HCT116 (cell line): ENCODE measurements around the gene SECISBP2. TPM values are rescaled to one million over a fixed set of nuclear protein-coding genes. Genes with fewer than 3 reads are reported as not detected.

ENCODE experiments used
- ATAC-seq: fragments of 200-7000 bp; cut with Tn5 transposase; 2 replicates; pipeline ENCODE4 v1.9.1; 2020; ENCODE audit warnings: mild to moderate bottlenecking, moderate library complexity
- BruUV-seq: library from RNA; stranded (reverse); fragments of 400-500 nt; replicated peaks from 2 replicates; lab custom pipeline; 2021; lab: Mats Ljungman, UMichigan
- CTCF ChIA-PET: fragments of 300-600 bp; sonication (Branson Sonifier 250); formaldehyde crosslinking; loops from one replicate; lab custom pipeline; 2021; ENCODE audit warnings: antibody characterized with exemption; lab: Charles Lee
- POLR2A ChIA-PET: fragments of 300-600, 350-600 bp; sonication (Branson Sonifier 250); formaldehyde crosslinking; loops from one replicate; lab custom pipeline; 2021; ENCODE audit warnings: antibody characterized with exemption; lab: Charles Lee
- RAD21 ChIA-PET, 2 experiments: fragments of 300-600 bp; sonication (Branson Sonifier 250); formaldehyde crosslinking; loops; one replicate each; lab custom pipeline; 2023; ENCODE audit warnings: low total read pairs in 2 of 2; ENCODE audit not compliant: uncharacterized antibody in 2 of 2, unreplicated experiment in 2 of 2, low non-redundant PET in 1 of 2; lab: Charles Lee
- DNase-seq: peaks from one replicate; pipeline ENCODE4 v3.0.0-alpha.2; 2010; ENCODE audit warnings: low read depth, low spot score
- H2AFZ ChIP-seq: fragments of 200-600 bp; shearing (Covaris generic), sonication (generic); 2 replicates; pipeline ENCODE4 v1.6.1; 2017; ENCODE audit warnings: low read depth, mixed run types, mixed read lengths, antibody characterized with exemption, low read length; ENCODE audit not compliant: poor library complexity, severe bottlenecking
- H3K27ac ChIP-seq: 2 replicates; pipeline ENCODE4 v1.5.1; 2012; ENCODE audit warnings: low read depth, low read length
- H3K27me3 ChIP-seq: fragments of 200-600 bp; sonication (generic); 2 replicates; pipeline ENCODE4 v1.6.1; 2016; ENCODE audit warnings: mixed run types, low read length, mixed read lengths; ENCODE audit not compliant: insufficient read depth
- H3K36me3 ChIP-seq, 2 experiments: fragments of 200-500 bp in 1 of 2; fragments of 200-600 bp in 1 of 2; sonication (Bioruptor generic) in 1 of 2; sonication (generic) in 1 of 2; 2 replicates each; pipeline versions ENCODE4 v1.5.1 to v1.6.1; 2014 to 2016; ENCODE audit warnings: low read length in 2 of 2, inconsistent platforms in 1 of 2, mixed read lengths in 1 of 2, mixed run types in 1 of 2; ENCODE audit not compliant: insufficient read depth in 2 of 2, control insufficient read depth in 1 of 2
- H3K4me1 ChIP-seq, 2 experiments: fragments of 200-600 bp in 1 of 2; sonication (generic) in 1 of 2; 2 replicates each; pipeline versions ENCODE4 v1.5.1 to v1.6.1; 2012 to 2017; ENCODE audit warnings: low read length in 2 of 2, inconsistent platforms in 1 of 2, mild to moderate bottlenecking in 1 of 2, mixed read lengths in 1 of 2, mixed run types in 1 of 2, moderate library complexity in 1 of 2; ENCODE audit not compliant: insufficient read depth in 2 of 2, control insufficient read depth in 1 of 2
- H3K4me2 ChIP-seq: fragments of 200-600 bp; sonication (generic); 2 replicates; pipeline ENCODE4 v1.6.1; 2017; ENCODE audit warnings: mixed run types, low read length, mixed read lengths
- H3K4me3 ChIP-seq, 2 experiments: fragments of 200-600 bp in 1 of 2; sonication (generic) in 1 of 2; replicated peaks in 1 of 2; 2 replicates each; pipeline ENCODE4 v1.5.1; 2011 to 2016; ENCODE audit warnings: low read length in 2 of 2, control low read depth in 1 of 2, low read depth in 1 of 2, mild to moderate bottlenecking in 1 of 2, mixed read lengths in 1 of 2, mixed run types in 1 of 2
- H3K79me2 ChIP-seq: fragments of 200-600 bp; sonication (generic); 2 replicates; pipeline ENCODE4 v1.6.1; 2017; ENCODE audit warnings: mild to moderate bottlenecking, mixed run types, low read length, moderate library complexity, mixed read lengths; ENCODE audit not compliant: insufficient read depth
- H3K9ac ChIP-seq: fragments of 200-600 bp; sonication (generic); 2 replicates; pipeline ENCODE4 v1.6.1; 2016; ENCODE audit warnings: low read length, mixed read lengths
- H3K9me2 ChIP-seq: fragments of 200-600 bp; sonication (generic), shearing (Covaris generic); 2 replicates; pipeline ENCODE4 v1.6.1; 2017; ENCODE audit warnings: mixed run types, mild to moderate bottlenecking, moderate library complexity; ENCODE audit not compliant: insufficient read depth
- H3K9me3 ChIP-seq, 2 experiments: fragments of 200-500 bp in 1 of 2; fragments of 200-600 bp in 1 of 2; sonication (Bioruptor generic) in 1 of 2; sonication (generic) in 1 of 2; 2 replicates each; pipeline ENCODE4 v1.6.1; 2014 to 2017; ENCODE audit warnings: low read length in 2 of 2, mixed read lengths in 2 of 2, inconsistent platforms in 1 of 2, low read depth in 1 of 2, mild to moderate bottlenecking in 1 of 2, mixed run types in 1 of 2, moderate library complexity in 1 of 2; ENCODE audit not compliant: control insufficient read depth in 1 of 2, insufficient read depth in 1 of 2
- H4K20me1 ChIP-seq: fragments of 200-600 bp; sonication (generic), shearing (Covaris generic); 2 replicates; pipeline ENCODE4 v1.6.1; 2017; ENCODE audit warnings: mixed run types, mild to moderate bottlenecking, moderate library complexity; ENCODE audit not compliant: insufficient read depth
- ATF3 ChIP-seq: IDR thresholded peaks from 2 replicates; pipeline ENCODE4 v1.6.1; 2012
- CBX3 ChIP-seq: IDR thresholded peaks from 2 replicates; pipeline ENCODE4 v1.6.1; 2012; ENCODE audit warnings: low read depth
- CEBPB ChIP-seq: IDR thresholded peaks from 2 replicates; pipeline ENCODE4 v1.6.1; 2012; ENCODE audit warnings: low read depth
- CTCF ChIP-seq, 3 experiments: fragments of 200-600 bp in 1 of 3; sonication (generic) in 1 of 3; IDR thresholded peaks in 2 of 3; conservative IDR thresholded peaks in 1 of 3; 2 replicates each; pipeline ENCODE4 v1.5.1; 2012 to 2017; ENCODE audit warnings: low read depth in 2 of 3, low read length in 2 of 3, antibody characterized with exemption in 1 of 3, borderline replicate concordance in 1 of 3, control low read depth in 1 of 3, mild to moderate bottlenecking in 1 of 3, mixed read lengths in 1 of 3, mixed run types in 1 of 3, moderate library complexity in 1 of 3; ENCODE audit not compliant: insufficient read depth in 1 of 3
- EGR1 ChIP-seq: IDR thresholded peaks from 2 replicates; pipeline ENCODE4 v1.6.1; 2012; ENCODE audit warnings: low read depth
- ELF1 ChIP-seq: IDR thresholded peaks from 2 replicates; pipeline ENCODE4 v1.6.1; 2012; ENCODE audit warnings: low read depth, borderline replicate concordance
- EZH2phosphoT487 ChIP-seq: fragments of 200-600 bp; IDR thresholded peaks from 2 replicates; pipeline ENCODE4 v1.6.1; 2018; ENCODE audit warnings: antibody characterized with exemption, borderline replicate concordance
- JUND ChIP-seq: IDR thresholded peaks from 2 replicates; pipeline ENCODE4 v1.6.1; 2012
- MAX ChIP-seq: IDR thresholded peaks from 2 replicates; pipeline ENCODE4 v1.6.1; 2012
- RAD21 ChIP-seq: IDR thresholded peaks from 2 replicates; pipeline ENCODE4 v1.6.1; 2012; ENCODE audit warnings: low read depth, mild to moderate bottlenecking
- REST ChIP-seq: IDR thresholded peaks from 2 replicates; pipeline ENCODE4 v1.6.1; 2012; ENCODE audit warnings: low read depth
- SIN3A ChIP-seq: IDR thresholded peaks from 2 replicates; pipeline ENCODE4 v1.6.1; 2012; ENCODE audit warnings: low read depth
- SP1 ChIP-seq: IDR thresholded peaks from 2 replicates; pipeline ENCODE4 v1.6.1; 2012; ENCODE audit warnings: low read depth
- SRF ChIP-seq: IDR thresholded peaks from 2 replicates; pipeline ENCODE4 v1.6.1; 2012; ENCODE audit warnings: low read depth
- TCF7L2 ChIP-seq: IDR thresholded peaks from 2 replicates; pipeline ENCODE4 v1.7.0; 2011; ENCODE audit warnings: borderline replicate concordance, inconsistent platforms; ENCODE audit not compliant: insufficient read depth, insufficient read length; ENCODE audit errors: extremely low read depth
- YY1 ChIP-seq: IDR thresholded peaks from 2 replicates; pipeline ENCODE4 v1.6.1; 2011; ENCODE audit warnings: low read length, low read depth, moderate library complexity, mild to moderate bottlenecking; ENCODE audit not compliant: insufficient replicate concordance; ENCODE audit errors: extremely low read depth
- ZBTB33 ChIP-seq: IDR thresholded peaks from 2 replicates; pipeline ENCODE4 v1.6.1; 2011; ENCODE audit warnings: mild to moderate bottlenecking, low read length, moderate library complexity; ENCODE audit not compliant: insufficient replicate concordance; ENCODE audit errors: extremely low read depth
- ZFX ChIP-seq: fragments of 450-650 bp; IDR thresholded peaks from 2 replicates; pipeline ENCODE4 v1.6.1; 2017
- intact Hi-C: fragments of 100-400 bp; cut with micrococcal nuclease; formaldehyde crosslinking; loops from 2 replicates; pipeline ENCODE4 v1.10.0; 2022
- total RNA-seq: library from RNA; stranded (reverse); gene quantifications from one replicate; pipeline ENCODE4 v1.2.1, GENCODE V29; 2021; ENCODE audit not compliant: unreplicated experiment

SECISBP2 gene
- total RNA-seq, 1 experiment from 2014 or later: 41.6 TPM

GRCh38 chr9:89319015-89319905 is 960 bp downstream of the SECISBP2 start:
- Histone ChIP-seq H3K9me3 (no peaks in the 10 kb centered on the region), H3K9ac (peak overlapping the region; percentile 75), H4K20me1 (peaks cover 11% of the 10 kb centered on the region; the same call in 1 of the 2 replicates), H3K4me1 (peaks cover 14 to 36% of the 10 kb centered on the region in 2 experiments), H3K9me2 (no peaks in the 10 kb centered on the region), H3K79me2 (peaks cover 86% of the 10 kb centered on the region), H3K36me3 (peaks cover 21 to 33% of the 10 kb centered on the region in 2 experiments), H3K4me3 (peak overlapping the region; percentile 63 to 69), H3K4me2 (peak overlapping the region; percentile 78), H2AFZ (no peak overlapping the region), H3K27ac (peak overlapping the region; percentile 95), H3K27me3 (no peaks in the 10 kb centered on the region)
- BruUV-seq: TSS peak; percentile 22
- DNase-seq (no peak), ATAC-seq (no peak)
- ChIA-PET RAD21 (no interaction called here), CTCF (interaction anchor here (1.0 kb wide), 2 partner anchors 230 to 245 kb away, joined by 3 to 7 read pairs; no protein-coding TSS in a partner anchor), POLR2A (interaction anchor here (1.0 kb wide), 1 partner anchor 9 kb away, joined by 4 read pairs; no protein-coding TSS in a partner anchor)
- intact Hi-C loops: loop anchor here (1.0 to 10.0 kb wide), 3 partner anchors 230 to 786 kb away; no protein-coding TSS in a partner anchor
- TF ChIP-seq CBX3 (no peak), YY1 (no peak), JUND (no peak), REST (no peak), TCF7L2 (no peak), ATF3 (no peak), MAX (no peak), ZFX (no peak), CTCF (IDR thresholded peaks at IDR 0.05 in 2 of 3, conservative IDR thresholded peaks at IDR 0.05 in 1 of 3; ENCODE audit: borderline replicate concordance in 1 of 3, insufficient read depth in 1 of 3, low read depth in 2 of 3, low read length in 2 of 3) (no peak), ZBTB33 (no peak), SIN3A (no peak), RAD21 (no peak), EZH2phosphoT487 (no peak), SP1 (no peak), EGR1 (no peak), CEBPB (no peak), ELF1 (no peak), SRF (no peak)
